ENCODE results near the gene ALOXE3.

Gene ALOXE3

GRCh38 chr17:8141741-8142140 lies 23.4 kb upstream of the ALOXE3 start:
- no peak for DNase-seq

- DNase-seq, result no peak
These were observed 22.7 kb upstream of the ALOXE3 start for GRCh38 chr17:8141045-8141444.

DNA sequence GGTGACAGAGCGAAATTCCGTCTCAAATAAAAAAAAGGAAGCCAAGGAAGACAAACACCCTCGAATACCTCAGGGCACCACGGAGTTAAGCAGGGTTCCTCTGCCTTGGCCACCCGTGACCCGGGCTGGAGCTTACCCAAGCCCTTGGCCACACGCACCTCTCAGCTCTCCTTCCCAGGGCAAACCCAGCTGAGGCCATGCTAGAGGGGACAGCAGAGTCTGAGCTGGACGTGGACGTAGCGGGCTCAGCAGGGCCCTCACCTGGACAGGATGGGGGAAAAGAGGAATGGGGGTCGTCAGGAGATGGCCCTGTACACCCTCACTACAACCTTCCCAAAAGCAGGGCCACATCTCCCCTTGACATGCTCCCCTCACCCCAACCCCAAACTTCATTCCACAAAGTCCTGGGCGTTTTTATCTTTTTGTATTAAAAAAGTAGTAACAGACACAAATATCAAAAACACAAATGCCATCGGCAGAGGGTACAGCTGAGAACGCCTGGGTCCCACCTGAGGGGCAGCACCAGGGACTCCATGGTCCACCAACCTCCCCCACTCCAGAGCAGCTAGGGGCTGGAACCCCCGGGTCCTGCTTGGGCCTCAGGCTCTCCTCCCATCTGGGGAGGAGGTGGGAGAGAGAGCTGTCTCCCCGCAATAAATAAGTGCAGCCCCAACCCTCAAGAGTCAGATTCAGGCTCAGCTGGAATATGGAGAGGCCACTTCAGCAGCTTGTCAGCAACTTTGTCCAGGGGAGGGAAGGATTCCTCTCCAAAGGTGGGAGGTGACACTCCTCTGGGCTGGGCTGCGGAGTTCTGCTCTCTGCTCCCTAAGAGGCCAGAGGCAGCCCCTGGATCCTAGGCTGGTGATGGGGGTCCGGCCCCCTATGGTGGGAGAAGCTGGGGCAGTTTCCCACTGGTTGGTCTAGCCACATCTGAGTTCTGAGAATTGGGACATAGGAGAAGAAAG lies 22.0 kb upstream of the ALOXE3 start:
- DNase-seq, result no peak

DNA sequence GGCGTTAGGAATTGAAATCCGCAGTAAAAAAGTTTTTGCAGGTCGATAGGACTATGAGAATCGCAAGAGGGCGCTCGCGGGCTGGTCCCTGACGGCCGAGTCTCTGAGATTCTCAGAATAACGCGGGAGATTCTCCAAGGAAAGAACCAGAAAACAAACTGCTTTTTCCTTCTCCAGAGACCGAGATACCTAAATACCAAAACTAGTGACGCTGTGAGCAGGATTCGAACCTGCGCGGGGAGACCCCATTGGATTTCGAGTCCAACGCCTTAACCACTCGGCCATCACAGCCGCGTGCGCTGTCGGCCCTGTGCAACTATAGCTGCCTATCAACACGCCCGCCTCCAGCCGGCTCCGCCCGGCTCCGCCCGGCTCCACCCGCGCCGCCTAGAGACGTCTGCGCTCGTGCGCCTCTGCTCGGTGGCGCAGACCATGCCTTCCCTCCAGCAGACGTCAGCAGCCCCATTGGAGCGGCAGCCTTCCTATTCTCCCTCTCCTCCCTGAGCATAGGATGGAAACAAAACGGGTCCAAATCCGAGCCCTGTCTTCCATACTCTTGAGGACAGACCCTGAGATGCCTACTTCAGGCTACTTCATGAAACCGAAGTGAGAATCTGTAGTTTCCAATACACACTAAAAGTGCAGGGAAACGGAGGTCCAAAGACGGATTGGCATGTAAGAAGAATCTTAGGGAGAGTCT lies 20.5 kb upstream of the ALOXE3 start:
- peak; percentile 99 for DNase-seq

DNA sequence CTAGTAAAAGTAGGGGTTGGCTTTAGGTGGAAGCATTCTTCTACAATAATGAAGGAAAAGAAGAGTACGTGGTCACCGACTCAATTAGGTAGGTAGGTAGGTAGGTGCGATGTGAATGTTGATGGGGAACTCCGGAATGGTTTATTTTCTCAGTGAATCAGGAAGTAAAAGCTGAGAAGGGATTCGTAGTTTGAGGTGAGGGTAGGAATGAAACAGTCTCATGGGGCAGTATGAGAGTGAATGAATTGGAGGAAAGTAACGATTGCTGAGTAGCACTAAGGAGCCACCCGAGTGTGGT lies 20.0 kb upstream of the ALOXE3 start:
- no peak for DNase-seq

GRCh38 chr17:8137645-8138373 lies 19.5 kb upstream of the ALOXE3 start:
- DNase-seq, result no peak

DNA sequence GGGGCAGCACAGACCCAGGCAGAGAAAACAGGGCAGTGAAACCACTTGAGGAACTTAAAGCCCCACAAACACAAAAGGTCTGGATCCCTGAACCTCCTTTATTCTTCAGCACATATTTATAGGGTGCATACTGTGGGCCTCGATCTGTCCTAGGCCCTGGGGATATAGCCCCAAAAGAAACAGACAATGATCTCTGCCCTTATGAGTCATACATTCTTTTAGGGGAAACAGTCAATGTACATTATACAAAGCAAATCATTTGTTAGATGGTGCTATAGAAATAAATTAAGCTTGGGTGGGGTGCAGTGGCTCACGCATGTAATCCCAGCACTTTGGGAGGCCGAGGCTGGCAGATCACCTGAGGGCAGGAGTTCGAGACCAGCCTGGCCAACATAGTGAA lies 15.6 kb upstream of the ALOXE3 start:
- DNase-seq, result no peak

DNA sequence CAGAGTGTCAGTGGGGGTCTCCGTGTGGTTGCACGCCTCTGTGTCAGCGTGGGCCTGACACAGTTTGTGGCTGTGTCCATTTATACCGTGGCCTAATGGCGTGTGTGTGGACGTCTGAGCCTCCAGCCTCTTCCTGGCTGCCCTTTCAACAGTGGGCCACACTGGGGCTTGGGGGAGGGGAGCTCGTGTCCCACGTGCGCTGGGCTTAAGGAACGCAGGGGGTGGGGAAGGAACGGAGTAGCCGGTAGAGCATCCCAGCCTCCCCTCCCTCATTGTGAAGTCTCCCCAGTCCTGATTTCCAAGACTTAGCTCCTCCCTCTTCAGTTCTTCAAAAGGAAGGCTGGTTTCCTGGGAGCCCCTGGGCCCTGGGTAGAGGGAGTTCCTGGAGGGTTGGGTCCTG lies 15.1 kb upstream of the ALOXE3 start:
- no peak for DNase-seq

DNA sequence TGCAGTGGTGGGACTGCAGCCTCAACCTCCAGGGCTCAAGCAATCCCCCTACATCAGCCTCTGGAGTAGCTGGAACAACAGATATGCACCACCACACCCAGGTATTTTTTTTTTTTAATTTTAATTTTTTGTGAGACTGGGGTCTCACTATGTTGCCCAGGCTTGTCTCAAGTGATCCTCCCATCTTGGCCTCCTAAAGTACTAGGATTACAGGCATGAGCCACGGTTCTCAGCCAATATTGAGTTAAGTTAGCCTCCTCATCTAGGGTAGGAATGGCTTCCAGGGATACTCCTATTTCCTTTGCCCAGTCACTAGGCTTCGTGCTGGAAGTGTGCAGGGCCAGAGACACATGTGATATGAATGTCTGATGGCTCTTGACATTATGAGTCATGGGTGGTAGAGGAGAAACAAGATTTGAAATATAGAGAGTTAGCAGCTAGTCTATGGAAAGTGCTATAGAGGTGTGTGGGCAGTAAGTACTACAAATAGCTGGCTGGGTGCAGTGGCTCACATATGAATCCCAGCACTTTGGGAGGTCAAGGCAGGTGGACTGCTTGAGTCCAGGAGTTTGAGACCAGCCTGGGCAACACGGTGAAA lies 13.6 kb upstream of the ALOXE3 start:
- DNase-seq, result no peak

DNA sequence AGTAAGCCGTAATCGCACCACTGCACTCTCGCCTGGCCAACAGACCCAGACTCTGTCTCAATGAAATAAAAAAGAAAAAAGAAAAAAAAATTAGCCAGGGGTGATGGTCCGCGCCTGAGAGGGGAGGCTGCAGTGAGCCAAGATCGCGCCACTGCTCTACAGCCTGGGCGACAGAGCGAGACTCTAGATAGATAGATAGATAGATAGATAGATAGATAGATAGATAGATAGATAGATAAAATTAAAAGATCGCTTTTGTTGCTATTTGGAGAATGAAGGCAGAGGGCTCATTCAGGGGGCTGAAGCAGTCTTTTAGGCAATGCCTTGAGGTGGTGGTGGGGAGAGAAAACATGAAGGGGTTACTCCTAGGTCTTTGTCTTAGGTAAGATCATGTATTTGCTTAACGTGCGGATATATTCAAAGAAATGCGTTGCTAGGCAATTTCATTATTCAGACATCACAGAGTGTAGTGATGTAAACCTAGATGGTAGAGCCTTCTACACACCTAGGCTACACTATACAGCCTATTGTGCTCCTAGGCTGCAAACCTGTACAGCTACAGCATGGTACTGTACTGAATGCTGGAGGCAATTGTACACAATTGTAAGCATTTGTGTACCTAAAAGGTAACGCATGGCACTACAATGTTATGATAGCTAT lies 9.9 kb upstream of the ALOXE3 start:
- no peak for DNase-seq

GRCh38 chr17:8126491-8127066 lies 8.3 kb upstream of the ALOXE3 start:
- DNase-seq, result peak; percentile 41

GRCh38 chr17:8125947-8126490 lies 7.7 kb upstream of the ALOXE3 start:
- no peak for DNase-seq

DNA sequence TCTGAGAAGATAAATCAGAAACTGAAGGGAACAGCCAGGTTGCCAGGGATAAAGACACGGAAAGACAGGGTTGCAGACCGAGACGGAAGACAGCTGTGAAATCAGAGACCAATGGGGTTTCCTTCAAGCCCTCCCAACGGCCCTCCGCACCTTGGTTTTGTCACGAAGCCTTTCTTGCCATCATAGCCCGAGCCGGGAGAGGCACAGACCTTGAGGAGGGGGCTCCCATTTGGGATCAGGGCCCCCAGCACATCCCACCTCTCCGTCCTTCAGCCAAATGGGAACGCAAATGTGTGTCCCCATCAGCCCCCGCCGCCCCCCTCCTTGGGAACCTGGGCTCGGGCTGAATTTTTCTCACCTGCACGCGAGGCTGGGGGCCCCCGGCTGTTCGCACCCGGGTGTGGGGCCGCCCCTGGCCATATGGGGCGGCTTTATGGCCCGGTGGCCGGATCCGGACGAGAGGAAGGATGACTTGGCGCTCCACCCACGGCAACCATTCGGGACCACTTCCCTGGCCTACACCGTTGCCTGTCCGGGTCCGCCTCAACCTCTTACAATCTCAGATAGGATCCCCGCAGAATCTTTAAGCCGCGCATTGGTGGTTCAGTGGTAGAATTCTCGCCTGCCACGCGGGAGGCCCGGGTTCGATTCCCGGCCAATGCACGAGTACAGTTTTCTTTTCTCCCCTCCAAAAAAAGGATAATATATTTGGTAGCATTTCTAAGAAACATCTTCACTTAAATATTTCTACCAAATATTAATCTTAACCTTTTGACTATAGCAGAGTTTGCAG lies 7.0 kb upstream of the ALOXE3 start:
- DNase-seq, result peak; percentile 91

GRCh38 chr17:8124350-8125153 lies 6.2 kb upstream of the ALOXE3 start:
- DNase-seq, result no peak

DNA sequence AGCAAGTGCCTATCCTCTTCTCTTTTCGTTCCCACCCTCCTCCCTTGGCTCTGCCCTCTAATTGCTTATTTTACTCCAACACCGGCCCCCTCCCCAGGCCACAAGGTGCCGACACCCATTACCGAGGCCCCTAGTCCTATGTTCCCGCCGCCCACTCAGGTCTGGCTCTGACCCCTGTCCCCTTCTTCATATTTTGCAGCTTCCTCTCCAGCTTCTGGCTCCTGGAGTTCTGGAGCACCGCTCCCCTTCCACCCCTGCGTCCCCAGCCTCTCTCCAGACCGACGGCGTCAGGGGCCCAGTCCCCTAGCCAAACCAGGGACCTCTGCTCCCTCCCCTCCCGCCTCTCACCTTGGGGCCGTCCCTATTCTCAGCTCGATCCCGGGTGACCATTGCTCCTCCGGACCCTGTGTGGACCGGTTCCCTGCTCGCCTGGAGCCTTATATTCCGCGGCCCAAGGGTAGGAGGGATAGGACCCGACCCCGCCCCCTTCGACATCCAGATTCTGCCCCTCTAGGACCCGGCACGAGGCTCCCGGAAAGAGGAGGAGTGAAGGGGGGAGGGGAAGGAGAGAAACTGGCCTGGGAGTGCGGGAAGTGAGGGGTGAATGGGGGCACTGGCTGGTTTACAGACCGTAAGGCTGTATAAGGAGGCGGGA lies 5.5 kb upstream of the ALOXE3 start, which contains the start of gene HES7:
HES7 (minus strand) TSS at position 412 of the 655 bp plus-strand sequence; CDS start at position 390, 22 bp downstream.
- no peak for DNase-seq

DNA sequence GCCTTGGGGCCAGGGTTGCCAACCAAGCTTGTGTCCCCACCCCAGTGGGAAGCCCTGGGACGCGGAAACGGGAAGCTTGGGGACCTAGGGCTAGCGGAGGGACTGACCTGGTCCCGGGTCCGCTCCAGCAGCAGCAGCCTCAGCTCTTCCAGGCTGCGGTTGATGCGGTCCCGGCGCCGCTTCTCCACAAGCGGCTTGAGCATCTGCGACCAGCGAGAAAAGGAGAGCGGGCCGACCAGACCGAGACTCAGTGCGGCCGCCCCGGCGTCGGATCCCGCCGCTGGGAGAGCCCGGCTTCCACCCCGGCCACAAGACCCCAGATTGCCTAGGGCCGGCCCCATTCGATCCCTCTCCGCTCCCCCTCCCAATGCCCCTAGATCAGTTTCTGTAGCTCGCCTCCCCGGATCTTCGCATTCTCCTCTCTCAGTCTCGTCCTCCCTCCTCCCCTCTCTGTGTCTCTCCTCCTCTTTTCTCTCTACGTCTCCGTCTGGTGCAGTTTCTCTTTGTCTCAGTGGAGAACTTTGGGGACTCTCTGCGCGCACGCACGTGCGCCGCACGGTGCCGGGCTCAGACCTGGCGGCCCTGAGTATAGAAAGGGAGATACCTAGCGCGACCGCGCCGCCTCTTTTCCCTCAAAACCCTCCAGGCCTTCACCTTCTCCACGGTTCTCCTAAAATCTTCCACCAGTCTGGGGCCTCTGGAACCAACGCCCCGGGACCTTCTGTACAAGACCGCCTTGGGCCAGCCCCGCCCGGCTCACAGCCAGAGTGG lies 4.8 kb upstream of the ALOXE3 start:
- peak; percentile 75 for DNase-seq

DNA sequence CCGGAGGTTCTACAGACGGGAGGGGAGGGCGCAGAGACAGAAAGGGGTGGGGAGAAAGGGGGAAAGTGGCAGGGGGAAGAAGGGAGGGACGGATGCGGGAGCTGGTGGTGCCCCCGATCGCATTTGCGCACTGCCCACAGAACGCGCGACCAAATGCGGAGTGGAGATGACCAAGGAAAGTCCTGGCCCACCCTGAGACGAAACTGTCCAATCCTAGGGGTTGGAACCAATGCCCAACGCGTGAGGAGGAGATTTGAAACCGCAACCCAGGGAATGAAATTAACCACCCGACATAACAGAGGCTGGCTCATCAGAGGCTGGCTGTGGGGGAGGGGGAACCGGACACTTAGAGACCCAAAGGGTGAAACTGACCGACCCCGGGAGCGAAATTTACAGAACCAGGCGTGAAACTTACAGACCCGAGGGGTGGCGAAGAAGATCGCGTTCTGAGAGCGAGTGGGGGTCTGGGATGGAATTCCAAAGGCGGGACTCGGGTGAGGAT lies 4.2 kb upstream of the ALOXE3 start:
- DNase-seq, result no peak

DNA sequence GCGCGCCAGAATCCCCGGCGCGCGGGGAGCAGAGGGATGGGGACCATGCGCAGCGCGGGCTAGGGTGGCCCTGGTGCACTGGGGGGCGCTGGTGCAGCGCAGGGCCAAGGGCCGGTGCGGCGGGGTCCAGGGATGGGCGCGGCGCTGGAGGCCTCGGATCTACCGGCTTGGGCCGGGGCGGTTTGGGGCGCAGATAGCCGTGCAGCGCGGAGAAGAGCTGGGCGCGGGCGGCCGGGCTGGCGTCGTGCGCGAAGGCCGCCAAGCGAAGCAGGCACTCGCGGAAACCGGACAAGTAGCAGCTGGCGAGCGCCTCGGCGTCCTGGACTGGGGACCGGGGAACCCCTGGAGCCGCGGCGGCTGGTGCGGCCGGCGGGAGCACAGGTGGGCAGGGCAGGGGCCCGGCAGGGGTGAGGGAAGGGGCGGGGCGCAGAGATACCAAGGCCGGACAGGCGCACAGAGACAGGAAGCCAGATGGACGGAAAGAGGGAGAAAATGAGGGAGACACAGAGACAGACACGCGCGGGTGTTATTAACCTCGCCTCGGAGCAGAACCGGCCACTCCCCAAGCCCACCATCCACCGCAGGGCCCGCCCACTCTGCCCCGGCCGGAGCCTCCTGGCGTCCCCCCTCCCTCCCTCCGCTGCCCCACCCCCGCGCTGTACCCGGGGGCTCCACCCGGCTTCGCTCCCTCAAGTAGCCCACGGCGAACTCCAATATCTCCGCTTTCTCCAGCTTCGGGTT lies 3.5 kb upstream of the ALOXE3 start:
- peak; percentile 69 for DNase-seq
